ENCODE results near the gene LYVE1.

- TF ChIP-seq EZH2phosphoT487 (IDR thresholded peaks at IDR 0.05; ENCODE audit: low read length) = no peak
- TF ChIP-seq CTCF (IDR thresholded peaks at IDR 0.05; ENCODE audit: low read length) = no peak
- TF ChIP-seq EZH2 (optimal IDR thresholded peaks at IDR 0.05; ENCODE audit: low read depth, low read length) = no peak
Observed at GRCh38 chr11:10573556-10573955, 5.1 kb upstream of the LYVE1 start.

Measured in MM.1S (cell line).